Skeletal muscle tissue (tissue), 4 donors: ENCODE data around the gene CIROP. TPM values are rescaled to one million over a fixed set of nuclear protein-coding genes. Genes with fewer than 3 reads are reported as not detected.

ENCODE experiments used
- H3K27ac ChIP-seq: one replicate; pipeline ENCODE4 v1.7.0; 2013; ENCODE audit warnings: mild to moderate bottlenecking, low read depth, low read length, inconsistent platforms
- H3K27me3 ChIP-seq, 3 donors: one replicate each; pipeline ENCODE4 v1.7.0; 2013; ENCODE audit warnings: low read length in 3 of 3; ENCODE audit not compliant: control insufficient read depth in 3 of 3, insufficient read depth in 3 of 3
- H3K36me3 ChIP-seq, 3 donors: one replicate each; pipeline ENCODE4 v1.7.0; 2013; ENCODE audit warnings: low read length in 3 of 3; ENCODE audit not compliant: control insufficient read depth in 3 of 3, insufficient read depth in 3 of 3
- H3K4me1 ChIP-seq, 3 donors: one replicate each; pipeline ENCODE4 v1.7.0; 2013; ENCODE audit warnings: low read length in 3 of 3, mild to moderate bottlenecking in 3 of 3; ENCODE audit not compliant: control insufficient read depth in 3 of 3, insufficient read depth in 3 of 3
- H3K4me3 ChIP-seq, 3 donors: one replicate each; pipeline ENCODE4 v1.7.0; 2013; ENCODE audit warnings: low read length in 3 of 3
- H3K9ac ChIP-seq, 3 donors: one replicate each; pipeline ENCODE4 v1.7.0; 2013; ENCODE audit warnings: low read length in 3 of 3, mild to moderate bottlenecking in 3 of 3, moderate library complexity in 2 of 3, low read depth in 1 of 3
- H3K9me3 ChIP-seq, 3 donors: one replicate each; pipeline ENCODE4 v1.7.0; 2013; ENCODE audit warnings: low read length in 3 of 3; ENCODE audit not compliant: control insufficient read depth in 3 of 3
- total RNA-seq: library from RNA; depleted of rRNA; stranded (reverse); fragments of >200 nt; gene quantifications from one replicate; pipeline ENCODE4 v1.2.3, GENCODE V29; 2014
- donor health status: Osteomylitis.

The CIROP gene
- total RNA-seq, 1 donor from 2014 or later = not detected

DNA sequence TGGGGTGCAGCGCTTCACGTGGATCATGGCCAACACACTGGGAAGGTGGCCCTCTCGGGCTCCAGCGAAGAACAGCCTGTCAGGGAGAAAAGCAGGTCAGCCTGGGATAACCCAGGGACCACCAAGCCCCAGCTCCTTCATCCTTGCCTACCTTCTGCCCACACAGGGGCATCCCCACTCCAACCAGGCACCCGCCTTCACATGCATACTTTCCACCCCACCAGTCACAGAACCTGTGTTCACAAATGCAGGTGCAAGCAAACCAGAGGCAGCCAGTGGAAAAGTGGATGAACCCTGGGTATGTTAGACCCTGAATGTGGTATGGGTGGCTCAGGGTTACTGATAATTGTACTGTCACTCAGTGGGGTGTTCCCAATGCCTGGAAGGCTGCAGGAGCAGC is 26.7 kb upstream of the CIROP start:
- Histone ChIP-seq H3K9ac (no peak overlapping the region), H3K27ac (no peak overlapping the region), H3K4me1 (peaks cover 4 to 8% (median 8%) of the 10 kb centered on the region in 3 donors), H3K4me3 (no peak overlapping the region), H3K27me3 (no peaks in the 10 kb centered on the region), H3K9me3 (no peaks in the 10 kb centered on the region), H3K36me3 (peaks cover 47 to 59% (median 48%) of the 10 kb centered on the region in 3 donors)

DNA sequence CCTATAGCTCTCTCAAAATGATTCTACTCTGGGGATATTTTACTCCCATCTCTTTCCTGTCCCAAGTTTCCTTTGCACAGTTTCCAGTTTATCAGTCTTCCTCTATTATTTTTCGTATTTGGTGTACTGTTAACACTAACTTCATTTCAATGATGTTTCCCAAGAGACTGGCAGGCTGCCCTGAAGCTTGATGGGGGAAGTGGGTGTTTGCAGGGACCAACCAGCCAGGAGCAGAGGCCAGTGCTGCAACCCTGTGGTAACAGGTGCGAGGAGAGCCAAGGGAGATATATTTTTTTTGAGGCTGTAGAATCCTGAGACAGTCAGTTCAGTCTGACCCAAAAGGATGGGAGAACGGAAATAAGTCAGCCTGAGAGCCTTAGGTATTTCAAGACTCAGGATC is 26.1 kb upstream of the CIROP start:
- no peak overlapping the region for H3K4me3 ChIP-seq
- H3K9me3 ChIP-seq = no peaks in the 10 kb centered on the region
- H3K4me1 ChIP-seq = peaks cover 10 to 14% (median 13%) of the 10 kb centered on the region in 3 donors
- H3K36me3 ChIP-seq = peaks cover 41 to 53% (median 41%) of the 10 kb centered on the region in 3 donors
- no peak overlapping the region for H3K9ac ChIP-seq
- H3K27ac ChIP-seq = no peak overlapping the region
- H3K27me3 ChIP-seq = no peaks in the 10 kb centered on the region

DNA sequence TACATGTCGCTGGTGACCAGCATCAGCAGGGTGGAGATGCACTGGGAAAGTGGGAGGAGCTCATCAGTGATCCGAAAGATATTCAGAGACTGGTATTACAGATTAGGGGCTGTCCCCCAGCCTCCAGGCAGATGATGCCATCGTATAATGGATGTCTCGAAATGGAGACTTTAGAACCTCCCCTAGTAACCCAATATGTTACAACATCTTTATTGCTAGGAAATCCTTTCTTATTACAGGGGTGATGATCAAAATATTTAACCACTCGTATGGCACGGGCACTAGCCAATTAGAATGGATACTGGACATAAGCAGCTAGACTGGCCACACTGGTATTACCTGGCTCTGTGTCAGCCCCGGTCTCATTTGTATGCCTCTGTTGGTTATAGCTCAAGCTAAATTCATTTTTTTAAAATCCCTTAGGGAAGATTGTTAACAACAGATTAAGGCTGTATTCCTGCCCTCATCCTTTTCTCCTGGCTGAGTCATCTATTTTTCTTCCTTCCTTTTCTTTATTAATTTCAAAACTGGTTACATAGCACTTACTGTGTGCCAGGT is 25.0 kb upstream of the CIROP start:
- Histone ChIP-seq H3K36me3 (peaks cover 40 to 52% (median 40%) of the 10 kb centered on the region in 3 donors), H3K4me1 (peaks cover 18 to 19% (median 19%) of the 10 kb centered on the region in 3 donors), H3K27ac (no peak overlapping the region)

DNA sequence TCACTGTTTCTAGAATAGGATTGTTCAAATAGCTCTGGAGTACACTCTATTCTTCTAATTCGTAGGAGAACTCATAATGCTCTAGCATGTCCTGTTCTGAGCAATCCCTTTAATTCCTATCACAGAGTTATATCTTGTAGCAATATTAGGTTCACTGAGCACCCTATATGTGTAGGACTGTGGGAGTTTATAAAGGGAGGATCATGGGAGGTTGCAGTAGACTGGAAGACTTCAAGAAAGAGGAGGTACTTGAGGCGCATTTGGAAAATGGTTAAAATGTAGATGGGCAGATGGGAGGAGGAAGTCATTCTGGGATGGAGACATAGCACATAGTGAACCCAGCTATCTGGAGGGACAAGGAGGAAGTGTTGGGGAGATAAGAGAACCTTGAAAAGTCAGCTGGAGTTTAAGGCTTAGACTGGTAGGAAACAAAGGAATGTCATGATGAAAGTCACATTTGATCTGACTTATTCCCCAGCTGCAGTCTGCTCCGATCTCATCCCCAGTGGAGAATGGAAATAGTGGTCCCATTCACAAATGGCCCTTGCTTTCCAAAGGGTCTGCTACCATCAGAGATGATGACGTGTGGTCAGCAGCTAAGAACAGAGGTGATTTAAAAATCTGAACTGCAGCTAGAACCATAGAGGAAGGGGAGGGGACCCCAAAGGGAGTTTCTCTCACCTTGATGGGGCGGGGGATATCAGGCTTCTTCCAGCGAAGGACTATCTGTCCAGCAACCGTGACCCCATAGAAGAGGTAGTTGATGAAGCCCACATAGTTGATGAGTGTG is 24.4 kb upstream of the CIROP start:
- H3K36me3 ChIP-seq = peaks cover 40 to 52% (median 40%) of the 10 kb centered on the region in 3 donors

More for the DNA sequence above, 25.0 kb upstream of the CIROP start:
- Histone ChIP-seq H3K9ac (no peak overlapping the region), H3K4me3 (no peak overlapping the region), H3K9me3 (no peaks in the 10 kb centered on the region), H3K27me3 (no peaks in the 10 kb centered on the region)

DNA sequence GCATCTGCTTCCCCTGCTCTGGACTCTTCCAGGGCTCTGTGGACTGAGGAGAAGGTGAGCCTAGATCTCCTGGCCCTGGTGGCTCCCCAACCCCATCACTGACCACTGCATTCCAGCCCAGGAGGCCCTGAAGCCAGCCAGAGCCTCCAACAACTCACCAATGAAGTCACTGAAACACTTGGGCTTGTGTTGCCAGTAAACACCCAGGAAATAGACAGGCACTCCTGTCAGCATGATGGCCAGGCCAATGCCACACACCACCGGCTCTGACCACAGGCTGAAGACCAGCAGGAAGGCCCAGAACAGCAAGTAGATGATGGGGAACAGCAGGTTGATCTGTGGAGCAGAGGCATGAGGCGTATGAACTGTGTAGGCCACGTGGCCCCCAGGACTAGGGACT is 23.1 kb upstream of the CIROP start:
- Histone ChIP-seq H3K4me1 (peaks cover 26 to 35% (median 31%) of the 10 kb centered on the region in 3 donors), H3K27ac (no peak overlapping the region), H3K4me3 (no peak overlapping the region), H3K9me3 (no peaks in the 10 kb centered on the region), H3K36me3 (peaks cover 38 to 52% (median 40%) of the 10 kb centered on the region in 3 donors), H3K9ac (no peak overlapping the region), H3K27me3 (no peaks in the 10 kb centered on the region)

More for the DNA sequence above, 24.4 kb upstream of the CIROP start:
- Histone ChIP-seq H3K4me1 (peaks cover 18 to 24% (median 23%) of the 10 kb centered on the region in 3 donors), H3K9me3 (no peaks in the 10 kb centered on the region), H3K27ac (no peak overlapping the region), H3K4me3 (no peak overlapping the region), H3K27me3 (no peaks in the 10 kb centered on the region), H3K9ac (no peak overlapping the region)

DNA sequence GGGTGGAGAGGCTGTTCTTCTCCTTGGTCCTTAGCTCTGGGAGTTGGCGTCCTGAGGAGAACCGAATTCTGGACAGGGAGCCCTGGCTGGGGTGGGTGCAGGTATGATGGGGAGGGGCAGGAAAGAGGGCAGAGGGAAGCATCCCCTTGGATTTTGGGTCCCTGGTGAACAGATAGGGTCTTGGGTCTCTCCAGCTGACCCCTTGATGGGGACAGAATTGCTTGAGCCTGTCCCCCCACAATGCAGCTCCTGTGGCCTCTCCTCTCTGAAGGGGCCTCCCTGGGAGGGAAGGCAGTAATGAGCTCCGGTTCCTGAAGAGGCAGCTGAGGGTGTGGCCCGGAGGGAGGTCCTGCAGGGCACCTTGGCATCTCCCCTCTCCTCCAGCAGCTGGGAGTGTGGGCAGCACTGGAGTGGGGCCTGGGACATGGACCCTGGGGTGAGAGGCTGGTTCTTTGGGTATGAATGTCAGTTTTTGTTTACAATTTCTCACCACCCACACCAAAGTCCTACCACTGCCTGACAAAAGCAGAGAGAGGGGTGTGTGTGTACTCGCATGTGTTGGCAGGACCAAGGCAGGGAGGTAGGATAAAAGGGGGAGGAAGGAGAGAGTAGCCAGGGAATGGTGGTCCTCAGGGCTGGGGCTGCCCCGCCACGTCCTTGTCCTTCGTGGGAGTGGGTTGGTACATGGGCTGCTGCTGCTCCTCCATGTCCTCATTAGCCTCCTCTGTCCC is 21.9 kb upstream of the CIROP start:
- H3K4me1 ChIP-seq = peaks cover 30 to 36% (median 31%) of the 10 kb centered on the region in 3 donors
- H3K9me3 ChIP-seq = no peaks in the 10 kb centered on the region
- peaks cover 37 to 50% (median 38%) of the 10 kb centered on the region in 3 donors for H3K36me3 ChIP-seq
- no peak overlapping the region for H3K4me3 ChIP-seq
- H3K27me3 ChIP-seq = no peaks in the 10 kb centered on the region
- H3K27ac ChIP-seq = no peak overlapping the region
- peak overlapping the region in 1 of 3 donors; percentile 60 for H3K9ac ChIP-seq

DNA sequence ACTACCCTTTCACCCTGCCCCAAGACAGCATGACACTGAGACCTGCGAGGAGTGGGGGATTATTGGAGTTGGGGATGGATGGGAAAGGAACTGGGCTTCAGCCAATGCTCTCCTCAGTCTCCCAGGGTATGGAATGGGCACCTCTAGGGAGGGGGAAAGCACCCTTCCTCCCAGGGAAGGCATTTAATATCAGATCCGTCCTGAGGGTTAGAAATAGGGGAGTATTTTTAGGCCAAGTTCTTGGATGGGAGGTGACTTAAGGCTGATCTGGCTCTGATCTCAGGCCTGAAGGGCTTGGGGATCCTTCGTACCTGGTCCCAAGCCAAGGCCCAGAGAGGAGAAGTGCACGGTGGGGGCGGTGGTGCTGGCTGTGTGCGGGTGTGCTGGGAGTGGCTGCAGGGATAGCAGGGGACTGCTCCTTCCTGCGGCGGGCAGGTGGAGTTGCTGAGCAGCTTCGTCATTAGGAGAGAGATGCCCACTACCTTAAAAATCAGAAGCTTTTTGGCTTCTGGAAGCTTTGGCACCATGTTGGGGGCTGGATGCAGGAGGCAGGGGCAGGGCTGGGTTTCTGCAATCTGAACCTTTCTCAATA is 21.2 kb upstream of the CIROP start:
- peaks cover 32 to 44% (median 33%) of the 10 kb centered on the region in 3 donors for H3K36me3 ChIP-seq
- peak overlapping the region; percentile 19 to 60 (median 21) for H3K9ac ChIP-seq
- H3K27me3 ChIP-seq = no peaks in the 10 kb centered on the region
- peaks cover 34 to 43% (median 37%) of the 10 kb centered on the region in 3 donors for H3K4me1 ChIP-seq
- H3K9me3 ChIP-seq = no peaks in the 10 kb centered on the region
- no peak overlapping the region for H3K27ac ChIP-seq
- no peak overlapping the region for H3K4me3 ChIP-seq

DNA sequence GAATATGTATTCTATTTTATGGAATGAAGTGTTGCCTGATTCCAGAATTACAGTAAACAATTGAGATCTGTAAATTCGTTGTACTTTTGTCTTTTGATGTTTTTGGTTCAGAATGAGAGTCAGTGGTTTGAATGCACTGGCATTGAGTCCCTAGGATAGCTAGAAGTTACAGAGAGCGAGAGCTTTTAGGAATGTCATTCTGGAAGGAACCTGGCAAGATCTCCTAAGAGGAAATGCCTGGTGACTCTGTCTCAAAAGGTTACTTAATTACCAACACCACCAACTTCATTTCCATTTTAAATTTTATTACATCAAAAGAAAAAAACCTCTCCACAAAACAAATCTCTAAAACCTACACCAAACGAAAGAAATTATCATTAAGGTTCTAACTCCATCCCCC is 20.2 kb upstream of the CIROP start:
- Histone ChIP-seq H3K27me3 (no peaks in the 10 kb centered on the region), H3K9ac (no peak overlapping the region), H3K27ac (no peak overlapping the region), H3K4me3 (no peak overlapping the region), H3K9me3 (no peaks in the 10 kb centered on the region), H3K4me1 (peaks cover 34 to 45% (median 37%) of the 10 kb centered on the region in 3 donors), H3K36me3 (peaks cover 29 to 33% (median 29%) of the 10 kb centered on the region in 3 donors)

DNA sequence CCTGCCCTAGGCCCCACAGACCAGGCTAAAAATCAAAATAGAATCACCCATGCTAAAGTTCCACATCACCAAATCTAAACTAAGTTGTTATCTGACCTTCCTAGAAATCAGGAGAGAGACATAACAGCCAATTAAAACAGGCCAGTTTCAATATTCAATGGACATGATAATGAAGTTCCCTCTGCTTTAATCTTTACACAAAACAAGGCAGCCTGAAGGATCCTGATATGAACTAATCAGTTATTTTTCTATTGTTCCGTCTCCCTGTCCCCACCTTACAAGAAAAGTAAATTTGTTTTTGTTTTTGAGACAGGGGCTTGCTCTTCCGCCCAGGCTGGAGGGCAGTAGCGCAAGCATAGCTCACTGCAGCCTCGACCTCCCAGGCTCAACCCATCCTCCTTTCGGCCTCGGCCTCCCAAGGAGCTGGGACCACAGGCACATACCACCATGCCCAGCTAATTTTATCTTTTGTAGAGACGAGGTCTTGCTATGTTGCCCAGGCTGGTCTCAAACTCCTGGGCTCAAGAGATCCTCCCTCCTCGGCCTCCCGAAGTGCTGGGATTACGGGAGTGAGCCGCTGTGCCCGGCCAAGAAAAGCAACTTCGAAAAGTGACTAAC is 19.7 kb upstream of the CIROP start:
- Histone ChIP-seq H3K36me3 (peaks cover 25 to 28% (median 26%) of the 10 kb centered on the region in 3 donors), H3K4me1 (peaks cover 34 to 50% (median 37%) of the 10 kb centered on the region in 3 donors), H3K9me3 (no peaks in the 10 kb centered on the region), H3K27me3 (no peaks in the 10 kb centered on the region), H3K4me3 (no peak overlapping the region), H3K9ac (no peak overlapping the region), H3K27ac (no peak overlapping the region)
